ENCODE measurements around the gene ATP8B3. TPM values are rescaled to one million over a fixed set of nuclear protein-coding genes. Genes with fewer than 3 reads are reported as not detected.

Gene ATP8B3
- total and polyA plus RNA-seq, 8 donors, result 0.89 to 2.5 (median 1.5) TPM

Small RNA genes within 50 kb of the gene (microRNA-seq; reads per million reads assigned to microRNA genes)
- 0.34 to 0.41 reads per million in 2 donors for gene MIR1909

Other genes with a start within 250 kb of the ATP8B3 start
- 10 to 100 TPM; 25.2 to 42.6 TPM for gene MEX3D, start 244.0 kb downstream of the ATP8B3 start, total RNA-seq
- 10 to 100 TPM; 15.8 to 34.1 (median 26.1) TPM for gene MEX3D, start 244.0 kb downstream of the ATP8B3 start, polyA plus RNA-seq (ENCODE audit: insufficient read length in 6 of 6)
- gene MBD3, start 219.4 kb downstream of the ATP8B3 start, total RNA-seq, result 10 to 100 TPM; 64.7 to 91.9 TPM
- 10 to 100 TPM; 40.4 to 70.7 (median 54.4) TPM for gene MBD3, start 219.4 kb downstream of the ATP8B3 start, polyA plus RNA-seq (ENCODE audit: insufficient read length in 6 of 6)
- gene UQCR11, start 206.8 kb downstream of the ATP8B3 start, total RNA-seq, result 100 to 1,000 TPM; 200 to 232 TPM
- gene UQCR11, start 206.8 kb downstream of the ATP8B3 start, polyA plus RNA-seq (ENCODE audit: insufficient read length in 6 of 6), result 100 to 1,000 TPM in 1 of 6 donors, 10 to 100 TPM in 5; 60.4 to 103 (median 79.5) TPM
- gene TCF3, start 159.7 kb downstream of the ATP8B3 start, total RNA-seq, result 10 to 100 TPM; 57.9 to 67.1 TPM
- gene TCF3, start 159.7 kb downstream of the ATP8B3 start, polyA plus RNA-seq (ENCODE audit: insufficient read length in 6 of 6), result 100 to 1,000 TPM; 103 to 149 (median 128) TPM
- gene ONECUT3, start 58.8 kb downstream of the ATP8B3 start, total RNA-seq, result not detected
- gene ONECUT3, start 58.8 kb downstream of the ATP8B3 start, polyA plus RNA-seq (ENCODE audit: insufficient read length in 6 of 6), result under 1 TPM; 0.06 to 0.08 (median 0.07) TPM
- 10 to 100 TPM; 20.3 to 30.8 TPM for gene REXO1, start 36.2 kb upstream of the ATP8B3 start, total RNA-seq
- gene REXO1, start 36.2 kb upstream of the ATP8B3 start, polyA plus RNA-seq (ENCODE audit: insufficient read length in 6 of 6), result 10 to 100 TPM; 16.9 to 25.4 (median 24.4) TPM
- gene KLF16, start 51.3 kb upstream of the ATP8B3 start, total RNA-seq, result 10 to 100 TPM; 18.5 to 28.8 TPM
- gene KLF16, start 51.3 kb upstream of the ATP8B3 start, polyA plus RNA-seq (ENCODE audit: insufficient read length in 6 of 6), result 1 to 10 TPM; 4.3 to 9.0 (median 7.2) TPM
- 10 to 100 TPM; 70.2 to 72.7 TPM for gene ABHD17A, start 73.2 kb upstream of the ATP8B3 start, total RNA-seq
- 10 to 100 TPM; 41.3 to 67.4 (median 48.4) TPM for gene ABHD17A, start 73.2 kb upstream of the ATP8B3 start, polyA plus RNA-seq (ENCODE audit: insufficient read length in 6 of 6)
- gene ADAT3, start 93.1 kb upstream of the ATP8B3 start, total RNA-seq, result 1 to 10 TPM; 7.2 to 9.4 TPM
- 1 to 10 TPM; 1.3 to 3.8 (median 2.2) TPM for gene ADAT3, start 93.1 kb upstream of the ATP8B3 start, polyA plus RNA-seq (ENCODE audit: insufficient read length in 6 of 6)
- 10 to 100 TPM; 75.4 to 86.6 TPM for gene SCAMP4, start 93.1 kb upstream of the ATP8B3 start, total RNA-seq
- 10 to 100 TPM; 54.5 to 84.4 (median 66.1) TPM for gene SCAMP4, start 93.1 kb upstream of the ATP8B3 start, polyA plus RNA-seq (ENCODE audit: insufficient read length in 6 of 6)
- 10 to 100 TPM; 45.9 to 64.5 TPM for gene CSNK1G2, start 128.9 kb upstream of the ATP8B3 start, total RNA-seq
- gene CSNK1G2, start 128.9 kb upstream of the ATP8B3 start, polyA plus RNA-seq (ENCODE audit: insufficient read length in 6 of 6), result 10 to 100 TPM; 35.6 to 64.0 (median 43.0) TPM
- 10 to 100 TPM; 63.1 to 63.6 TPM for gene BTBD2, start 203.4 kb upstream of the ATP8B3 start, total RNA-seq
- 100 to 1,000 TPM in 4 of 6 donors, 10 to 100 TPM in 2; 84.0 to 112 (median 103) TPM for gene BTBD2, start 203.4 kb upstream of the ATP8B3 start, polyA plus RNA-seq (ENCODE audit: insufficient read length in 6 of 6)
- gene MKNK2, start 239.0 kb upstream of the ATP8B3 start, total RNA-seq, result 100 to 1,000 TPM; 238 to 291 TPM
- gene MKNK2, start 239.0 kb upstream of the ATP8B3 start, polyA plus RNA-seq (ENCODE audit: insufficient read length in 6 of 6), result 100 to 1,000 TPM in 1 of 6 donors, 10 to 100 TPM in 5; 59.3 to 124 (median 77.1) TPM